Stomach smooth muscle (tissue), 2 donors: ENCODE data around the gene MAGEA3.
"Not testable (repeated sequence)": the region's sequence is repeated elsewhere in the genome, so short reads cannot be mapped to it uniquely, and the experiment has no call there.

Source experiments
- H3K27ac ChIP-seq: one replicate; pipeline ENCODE4 v1.7.0; 2013; ENCODE audit warnings: mild to moderate bottlenecking, low read length, inconsistent platforms
- H3K27me3 ChIP-seq, 2 donors: one replicate each; pipeline ENCODE4 v1.7.0; 2013; ENCODE audit warnings: low read length in 2 of 2; ENCODE audit not compliant: insufficient read depth in 2 of 2, control insufficient read depth in 1 of 2
- H3K36me3 ChIP-seq, 2 donors: one replicate each; pipeline ENCODE4 v1.7.0; 2013; ENCODE audit warnings: low read length in 2 of 2; ENCODE audit not compliant: control insufficient read depth in 2 of 2, insufficient read depth in 2 of 2
- H3K4me1 ChIP-seq: one replicate; pipeline ENCODE4 v1.7.0; 2013; ENCODE audit warnings: low read length; ENCODE audit not compliant: control insufficient read depth, insufficient read depth
- H3K4me3 ChIP-seq, 2 donors: one replicate each; pipeline ENCODE4 v1.7.0; 2013; ENCODE audit warnings: low read length in 2 of 2
- H3K9ac ChIP-seq, 2 donors: one replicate each; pipeline ENCODE4 v1.7.0; 2013; ENCODE audit warnings: low read length in 2 of 2, mild to moderate bottlenecking in 1 of 2
- H3K9me3 ChIP-seq, 2 donors: one replicate each; pipeline ENCODE4 v1.7.0; 2013; ENCODE audit warnings: low read length in 2 of 2; ENCODE audit not compliant: control insufficient read depth in 2 of 2
- donor health status: healthy.
- donor health status: Pancreatic carcinoma.

Gene MAGEA3

GRCh38 chrX:152697952-152698931 is at the start of gene MAGEA3:
TSS of gene MAGEA3 (plus strand) at chrX:152698794. CDS start at chrX:152700833, 2,039 bp downstream.
- not testable (repeated sequence) for H3K9me3 ChIP-seq, H3K4me1 ChIP-seq, H3K4me3 ChIP-seq, H3K36me3 ChIP-seq, H3K27me3 ChIP-seq, H3K27ac ChIP-seq, H3K9ac ChIP-seq

- H3K4me3 ChIP-seq: no peak overlapping the region
Measured at GRCh38 chrX:152652060-152652459, 46.5 kb upstream of the MAGEA3 start.

GRCh38 chrX:152652467-152652866 is 46.1 kb upstream of the MAGEA3 start:
- no peak overlapping the region for H3K4me3 ChIP-seq
- peaks cover 0 to 5% of the 10 kb centered on the region in 2 donors for H3K27me3 ChIP-seq
- H3K36me3 ChIP-seq: no peaks in the 10 kb centered on the region
- H3K27ac ChIP-seq: no peak overlapping the region
- H3K9me3 ChIP-seq: no peaks in the 10 kb centered on the region
- H3K4me1 ChIP-seq: no peaks in the 10 kb centered on the region
- no peak overlapping the region for H3K9ac ChIP-seq

More at GRCh38 chrX:152652060-152652459, 46.5 kb upstream of the MAGEA3 start:
- no peaks in the 10 kb centered on the region for H3K4me1 ChIP-seq
- H3K27me3 ChIP-seq: peaks cover 0 to 8% of the 10 kb centered on the region in 2 donors
- H3K36me3 ChIP-seq: no peaks in the 10 kb centered on the region
- H3K9me3 ChIP-seq: no peaks in the 10 kb centered on the region
- H3K9ac ChIP-seq: no peak overlapping the region
- H3K27ac ChIP-seq: no peak overlapping the region

- Histone ChIP-seq H3K4me1 (no peaks in the 10 kb centered on the region), H3K9ac (no peak overlapping the region), H3K36me3 (no peaks in the 10 kb centered on the region), H3K4me3 (no peak overlapping the region), H3K27ac (no peak overlapping the region), H3K9me3 (no peaks in the 10 kb centered on the region), H3K27me3 (peaks cover 0 to 2% of the 10 kb centered on the region in 2 donors)
Measured at GRCh38 chrX:152656087-152656486, 42.5 kb upstream of the MAGEA3 start.

- Histone ChIP-seq H3K27me3 (peaks cover 0 to 2% of the 10 kb centered on the region in 2 donors), H3K9me3 (no peaks in the 10 kb centered on the region), H3K4me1 (no peaks in the 10 kb centered on the region), H3K27ac (no peak overlapping the region), H3K9ac (no peak overlapping the region), H3K4me3 (no peak overlapping the region), H3K36me3 (no peaks in the 10 kb centered on the region)
Measured at GRCh38 chrX:152656890-152657289, 41.7 kb upstream of the MAGEA3 start.

- H3K9me3 ChIP-seq: no peaks in the 10 kb centered on the region
- H3K9ac ChIP-seq: no peak overlapping the region
- H3K4me1 ChIP-seq: no peaks in the 10 kb centered on the region
- H3K36me3 ChIP-seq: no peaks in the 10 kb centered on the region
- H3K27ac ChIP-seq: no peak overlapping the region
- H3K4me3 ChIP-seq: no peak overlapping the region
- peaks cover 0 to 2% of the 10 kb centered on the region in 2 donors for H3K27me3 ChIP-seq
Measured at GRCh38 chrX:152658302-152658701, 40.3 kb upstream of the MAGEA3 start.

- no peaks in the 10 kb centered on the region for H3K4me1 ChIP-seq
- H3K36me3 ChIP-seq: no peaks in the 10 kb centered on the region
- peaks cover 0 to 5% of the 10 kb centered on the region in 2 donors for H3K9me3 ChIP-seq
- H3K27ac ChIP-seq: no peak overlapping the region
- H3K4me3 ChIP-seq: no peak overlapping the region
- no peak overlapping the region for H3K9ac ChIP-seq
- H3K27me3 ChIP-seq: no peaks in the 10 kb centered on the region
Measured at GRCh38 chrX:152663086-152663485, 35.5 kb upstream of the MAGEA3 start.

- Histone ChIP-seq H3K4me3 (no peak overlapping the region), H3K27me3 (no peaks in the 10 kb centered on the region)
Measured at GRCh38 chrX:152674135-152674534, 24.5 kb upstream of the MAGEA3 start.

GRCh38 chrX:152674652-152675051 is 23.9 kb upstream of the MAGEA3 start:
- H3K4me3 ChIP-seq, H3K36me3 ChIP-seq, H3K9ac ChIP-seq, H3K4me1 ChIP-seq, H3K27me3 ChIP-seq, H3K27ac ChIP-seq, H3K9me3 ChIP-seq: not testable (repeated sequence)

More at GRCh38 chrX:152674135-152674534, 24.5 kb upstream of the MAGEA3 start:
- H3K27ac ChIP-seq: no peak overlapping the region
- H3K4me1 ChIP-seq: no peaks in the 10 kb centered on the region
- H3K36me3 ChIP-seq: no peaks in the 10 kb centered on the region
- no peak overlapping the region for H3K9ac ChIP-seq
- H3K9me3 ChIP-seq: no peaks in the 10 kb centered on the region

- not testable (repeated sequence) for H3K27me3 ChIP-seq, H3K9me3 ChIP-seq, H3K4me1 ChIP-seq, H3K9ac ChIP-seq, H3K36me3 ChIP-seq, H3K27ac ChIP-seq, H3K4me3 ChIP-seq
Measured at GRCh38 chrX:152681012-152681411, 17.6 kb upstream of the MAGEA3 start.

- not testable (repeated sequence) for H3K4me1 ChIP-seq, H3K4me3 ChIP-seq, H3K27me3 ChIP-seq, H3K36me3 ChIP-seq, H3K9ac ChIP-seq, H3K27ac ChIP-seq, H3K9me3 ChIP-seq
Measured at GRCh38 chrX:152700390-152700789, 1.8 kb downstream of the MAGEA3 start.
